ENCODE results near the gene TUT7. TPM values are rescaled to one million over a fixed set of nuclear protein-coding genes. Genes with fewer than 3 reads are reported as not detected.

TUT7 gene
- total RNA-seq, 1 experiment from 2014 or later: 21.3 TPM

GRCh38 chr9:86259557-86259956 is 94.7 kb downstream of the TUT7 start, which contains the start of gene C9orf153:
C9orf153 (minus strand) TSS chr9:86259657; CDS start chr9:86229603, 30,054 bp downstream.
- no peak for DNase-seq (ENCODE audit: low read depth)

GRCh38 chr9:86257391-86257790 is 96.8 kb downstream of the TUT7 start:
- DNase-seq (ENCODE audit: low read depth): no peak

- no peak for DNase-seq (ENCODE audit: low read depth)
Measured at GRCh38 chr9:86256653-86257052, 97.6 kb downstream of the TUT7 start.

- no peak for DNase-seq (ENCODE audit: low read depth)
Measured at GRCh38 chr9:86253577-86253976, 100.6 kb downstream of the TUT7 start.

GRCh38 chr9:86252870-86253269 is 101.3 kb downstream of the TUT7 start:
- no peak for DNase-seq (ENCODE audit: low read depth)

GRCh38 chr9:86250123-86250522 is 104.1 kb downstream of the TUT7 start:
- DNase-seq (ENCODE audit: low read depth): no peak

- DNase-seq (ENCODE audit: low read depth): no peak
Measured at GRCh38 chr9:86248746-86249145, 105.5 kb downstream of the TUT7 start.

GRCh38 chr9:86246752-86247161 is 107.5 kb downstream of the TUT7 start:
- DNase-seq (ENCODE audit: low read depth): peak; percentile 43

- no peak for DNase-seq (ENCODE audit: low read depth)
Measured at GRCh38 chr9:86242071-86242470, 112.1 kb downstream of the TUT7 start.

GRCh38 chr9:86241216-86241615 is 113.0 kb downstream of the TUT7 start:
- DNase-seq (ENCODE audit: low read depth): peak; percentile 12

- DNase-seq (ENCODE audit: low read depth): peak; percentile 25
Measured at GRCh38 chr9:86238861-86239770, 115.1 kb downstream of the TUT7 start.

Other genes starting within 250 kb of the TUT7 start
- not detected in 2 replicates for gene C9orf153, start 94.8 kb downstream of the TUT7 start, total RNA-seq (2014; rRNA removed; shearing (Covaris generic))
- gene ISCA1, start 71.9 kb downstream of the TUT7 start, total RNA-seq (2014; rRNA removed; shearing (Covaris generic)): 53.5 and 62.6 TPM in 2 replicates

All from M059J (cell line).